Measurements from ENCODE around the gene PIGX. TPM values are rescaled to one million over a fixed set of nuclear protein-coding genes. Genes with fewer than 3 reads are reported as not detected.

The PIGX gene
- total and polyA plus RNA-seq, 2 donors (not counting 1 experiment from before 2014, with no cell fraction given), result 4.9 to 21.5 TPM

DNA sequence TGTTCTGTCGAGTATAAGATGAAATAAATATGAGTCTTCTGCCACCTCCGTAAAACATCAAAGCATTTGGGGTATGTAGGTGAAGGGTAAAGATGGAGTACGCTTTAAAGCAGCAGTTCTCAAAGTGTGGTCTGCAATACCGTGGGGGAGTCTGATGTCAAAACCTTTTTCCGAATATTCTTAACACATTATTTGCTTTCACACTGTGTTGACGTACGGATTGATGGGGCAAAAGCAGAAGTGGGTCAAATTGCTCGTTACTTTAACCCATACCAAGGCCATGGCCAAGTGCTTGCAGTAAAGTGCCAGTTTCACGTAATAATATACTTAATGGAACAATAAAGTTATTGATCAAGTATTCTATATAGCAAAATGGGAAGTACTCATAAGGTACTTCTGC lies 63.8 kb downstream of the PIGX start:
- H3K4me3 ChIP-seq (ENCODE audit: control extremely low read depth in 1 of 5, extremely low read depth in 1 of 5, insufficient read depth in 1 of 5, low read depth in 2 of 5, low read length in 4 of 5), result no peak overlapping the region
- peaks cover 20 to 29% of the 10 kb centered on the region in 2 donors for H3K4me1 ChIP-seq (ENCODE audit: control insufficient read depth in 2 of 2, insufficient read depth in 2 of 2, low read length in 2 of 2)
- ChIA-PET POLR2A (no interaction called here), CTCF (no interaction called here)
- H3K4me3 Mint-ChIP-seq, result peak overlapping the region; percentile 35
- no peak overlapping the region for H2AFZ ChIP-seq (ENCODE audit: insufficient read depth, low read depth, low read length, poor library complexity, severe bottlenecking)
- no peaks in the 10 kb centered on the region for H3K27me3 Mint-ChIP-seq
- no peak overlapping the region for H3K9ac ChIP-seq (ENCODE audit: low read length)
- peaks cover 2 to 19% of the 10 kb centered on the region in 2 experiments for H3K36me3 ChIP-seq (replicated peaks in 1 of 2; ENCODE audit: control extremely low read depth in 1 of 2, control insufficient read depth in 1 of 2, extremely low read depth in 1 of 2, insufficient read depth in 2 of 2, low read length in 1 of 2)
- H3K9me3 ChIP-seq (ENCODE audit: control extremely low read depth in 1 of 3, control insufficient read depth in 2 of 3, insufficient read depth in 1 of 3, low read length in 2 of 3), result peaks cover 0 to 4% (median 0%) of the 10 kb centered on the region in 3 donors
- 100% methylated on average over 1 of the region's 9 CpGs for WGBS (ENCODE audit: insufficient coverage)
- peak overlapping the region in 1 of 2 donors; percentile 26 for H3K27ac ChIP-seq (ENCODE audit: low read length in 2 of 2)
- H3K4me2 ChIP-seq (replicated peaks; ENCODE audit: low read depth, low read length, poor library complexity, severe bottlenecking), result no peak overlapping the region
- DNase-seq (peak; percentile 23), ATAC-seq (ENCODE audit: low read depth) (peak; percentile 50)
- intact Hi-C loops (cut with micrococcal nuclease), result no loop called here
- no peaks in the 10 kb centered on the region for H3K9me3 Mint-ChIP-seq (ENCODE audit: insufficient read depth)
- H3K27me3 ChIP-seq (replicated peaks in 1 of 4; ENCODE audit: control extremely low read depth in 1 of 4, control insufficient read depth in 3 of 4, insufficient read depth in 4 of 4, low read length in 3 of 4), result no peaks in the 10 kb centered on the region
- peaks cover 68% of the 10 kb centered on the region for H3K4me1 Mint-ChIP-seq
- H3K79me2 ChIP-seq (ENCODE audit: control insufficient read depth, insufficient read depth, low read length), result peaks cover 97% of the 10 kb centered on the region
- peaks cover 87% of the 10 kb centered on the region for H4K20me1 ChIP-seq (ENCODE audit: control insufficient read depth, insufficient read depth, low read length, poor library complexity, severe bottlenecking)
- TF ChIP-seq, protein P1, sequence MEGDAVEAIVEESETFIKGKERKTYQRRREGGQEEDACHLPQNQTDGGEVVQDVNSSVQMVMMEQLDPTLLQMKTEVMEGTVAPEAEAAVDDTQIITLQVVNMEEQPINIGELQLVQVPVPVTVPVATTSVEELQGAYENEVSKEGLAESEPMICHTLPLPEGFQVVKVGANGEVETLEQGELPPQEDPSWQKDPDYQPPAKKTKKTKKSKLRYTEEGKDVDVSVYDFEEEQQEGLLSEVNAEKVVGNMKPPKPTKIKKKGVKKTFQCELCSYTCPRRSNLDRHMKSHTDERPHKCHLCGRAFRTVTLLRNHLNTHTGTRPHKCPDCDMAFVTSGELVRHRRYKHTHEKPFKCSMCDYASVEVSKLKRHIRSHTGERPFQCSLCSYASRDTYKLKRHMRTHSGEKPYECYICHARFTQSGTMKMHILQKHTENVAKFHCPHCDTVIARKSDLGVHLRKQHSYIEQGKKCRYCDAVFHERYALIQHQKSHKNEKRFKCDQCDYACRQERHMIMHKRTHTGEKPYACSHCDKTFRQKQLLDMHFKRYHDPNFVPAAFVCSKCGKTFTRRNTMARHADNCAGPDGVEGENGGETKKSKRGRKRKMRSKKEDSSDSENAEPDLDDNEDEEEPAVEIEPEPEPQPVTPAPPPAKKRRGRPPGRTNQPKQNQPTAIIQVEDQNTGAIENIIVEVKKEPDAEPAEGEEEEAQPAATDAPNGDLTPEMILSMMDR (IDR thresholded peaks at IDR 0.05), result no peak
- TF ChIP-seq EZH2 (IDR thresholded peaks at IDR 0.05; ENCODE audit: borderline replicate concordance, insufficient read depth, low read depth, low read length, poor library complexity, severe bottlenecking), result no peak
- H3K27ac Mint-ChIP-seq, result peak overlapping the region; percentile 1

GRCh38 chr3:196777836-196778235 lies 65.7 kb downstream of the PIGX start:
- H3K4me3 Mint-ChIP-seq, result no peak overlapping the region
- Histone ChIP-seq H3K4me1 (ENCODE audit: control insufficient read depth in 2 of 2, insufficient read depth in 2 of 2, low read length in 2 of 2) (peaks cover 9 to 13% of the 10 kb centered on the region in 2 donors), H3K4me2 (replicated peaks; ENCODE audit: low read depth, low read length, poor library complexity, severe bottlenecking) (no peak overlapping the region), H3K4me3 (ENCODE audit: control extremely low read depth in 1 of 5, extremely low read depth in 1 of 5, insufficient read depth in 1 of 5, low read depth in 2 of 5, low read length in 4 of 5) (no peak overlapping the region), H3K27me3 (replicated peaks in 1 of 4; ENCODE audit: control extremely low read depth in 1 of 4, control insufficient read depth in 3 of 4, insufficient read depth in 4 of 4, low read length in 3 of 4) (no peaks in the 10 kb centered on the region), H2AFZ (ENCODE audit: insufficient read depth, low read depth, low read length, poor library complexity, severe bottlenecking) (no peak overlapping the region), H4K20me1 (ENCODE audit: control insufficient read depth, insufficient read depth, low read length, poor library complexity, severe bottlenecking) (peaks cover 86% of the 10 kb centered on the region), H3K9ac (ENCODE audit: low read length) (no peak overlapping the region), H3K27ac (ENCODE audit: low read length in 2 of 2) (no peak overlapping the region), H3K79me2 (ENCODE audit: control insufficient read depth, insufficient read depth, low read length) (peaks cover 97% of the 10 kb centered on the region), H3K9me3 (ENCODE audit: control extremely low read depth in 1 of 3, control insufficient read depth in 2 of 3, insufficient read depth in 1 of 3, low read length in 2 of 3) (peaks cover 0 to 4% (median 0%) of the 10 kb centered on the region in 3 donors), H3K36me3 (replicated peaks in 1 of 2; ENCODE audit: control extremely low read depth in 1 of 2, control insufficient read depth in 1 of 2, extremely low read depth in 1 of 2, insufficient read depth in 2 of 2, low read length in 1 of 2) (peaks cover 2 to 24% of the 10 kb centered on the region in 2 experiments)
- H3K4me1 Mint-ChIP-seq, result peaks cover 50% of the 10 kb centered on the region
- H3K27me3 Mint-ChIP-seq, result no peaks in the 10 kb centered on the region
- intact Hi-C loops (cut with micrococcal nuclease), result no loop called here
- ATAC-seq (ENCODE audit: low read depth) (no peak), DNase-seq (no peak)
- no peaks in the 10 kb centered on the region for H3K9me3 Mint-ChIP-seq (ENCODE audit: insufficient read depth)
- H3K27ac Mint-ChIP-seq, result no peak overlapping the region
- POLR2A ChIA-PET, result interaction anchor here (0.5 kb wide), 1 partner anchor 13 kb away, joined by 3 read pairs; no protein-coding TSS in a partner anchor
- CTCF ChIA-PET, result interaction anchor here (1.2 kb wide), 1 partner anchor 57 kb away, joined by 3 read pairs; no protein-coding TSS in a partner anchor
- no peak for TF ChIP-seq EZH2 (IDR thresholded peaks at IDR 0.05; ENCODE audit: borderline replicate concordance, insufficient read depth, low read depth, low read length, poor library complexity, severe bottlenecking)
- TF ChIP-seq, protein P1 (IDR thresholded peaks at IDR 0.05), result no peak
- 100% methylated on average over 7 of the region's 8 CpGs for WGBS (ENCODE audit: insufficient coverage)

Data from B cell (primary cell).